Measurements from ENCODE around the gene PGR. TPM values are rescaled to one million over a fixed set of nuclear protein-coding genes. Genes with fewer than 3 reads are reported as not detected.

The PGR gene
- total RNA-seq, 4 donors from 2014 or later = 6.3 to 13.4 (median 9.4) TPM

DNA sequence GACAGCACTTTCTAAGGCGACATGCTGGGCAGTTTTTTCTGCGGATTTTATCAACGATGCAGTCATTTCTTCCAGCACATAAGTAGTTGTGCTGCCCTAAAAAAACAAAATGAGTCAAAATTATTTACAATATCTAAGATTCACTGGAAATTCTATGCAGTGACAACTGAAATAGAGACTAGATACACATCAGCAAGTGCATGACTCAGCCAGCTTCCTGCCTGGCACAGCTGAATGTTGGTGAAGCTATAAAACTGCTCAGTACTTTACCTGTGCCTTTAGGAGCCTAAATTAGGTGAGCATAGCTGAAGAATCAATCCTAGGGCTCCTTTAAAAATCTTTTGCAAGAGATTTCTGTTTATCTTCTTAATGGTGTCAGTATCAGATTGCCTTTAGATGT lies 37.8 kb downstream of the PGR start:
- TF ChIP-seq POLR2A (IDR thresholded peaks at IDR 0.05; ENCODE audit: low read depth) = no peak
- TF ChIP-seq EP300 (IDR thresholded peaks at IDR 0.05) = no peak
- TF ChIP-seq POLR2AphosphoS5 (IDR thresholded peaks at IDR 0.05) = no peak
- TF ChIP-seq, protein P1, sequence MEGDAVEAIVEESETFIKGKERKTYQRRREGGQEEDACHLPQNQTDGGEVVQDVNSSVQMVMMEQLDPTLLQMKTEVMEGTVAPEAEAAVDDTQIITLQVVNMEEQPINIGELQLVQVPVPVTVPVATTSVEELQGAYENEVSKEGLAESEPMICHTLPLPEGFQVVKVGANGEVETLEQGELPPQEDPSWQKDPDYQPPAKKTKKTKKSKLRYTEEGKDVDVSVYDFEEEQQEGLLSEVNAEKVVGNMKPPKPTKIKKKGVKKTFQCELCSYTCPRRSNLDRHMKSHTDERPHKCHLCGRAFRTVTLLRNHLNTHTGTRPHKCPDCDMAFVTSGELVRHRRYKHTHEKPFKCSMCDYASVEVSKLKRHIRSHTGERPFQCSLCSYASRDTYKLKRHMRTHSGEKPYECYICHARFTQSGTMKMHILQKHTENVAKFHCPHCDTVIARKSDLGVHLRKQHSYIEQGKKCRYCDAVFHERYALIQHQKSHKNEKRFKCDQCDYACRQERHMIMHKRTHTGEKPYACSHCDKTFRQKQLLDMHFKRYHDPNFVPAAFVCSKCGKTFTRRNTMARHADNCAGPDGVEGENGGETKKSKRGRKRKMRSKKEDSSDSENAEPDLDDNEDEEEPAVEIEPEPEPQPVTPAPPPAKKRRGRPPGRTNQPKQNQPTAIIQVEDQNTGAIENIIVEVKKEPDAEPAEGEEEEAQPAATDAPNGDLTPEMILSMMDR (IDR thresholded peaks at IDR 0.05) = no peak
- Histone ChIP-seq H3K27ac (replicated peaks in 1 of 4) (no peak overlapping the region), H3K27me3 (no peaks in the 10 kb centered on the region), H3K9me3 (no peaks in the 10 kb centered on the region), H3K4me3 (no peak overlapping the region), H3K4me1 (peaks cover 0 to 11% (median 6%) of the 10 kb centered on the region in 4 donors), H3K36me3 (peaks cover 0 to 16% (median 2%) of the 10 kb centered on the region in 4 donors)
- 83% methylated on average over 3 of the region's 3 CpGs for WGBS
- no peak for DNase-seq (ENCODE audit: extremely low spot score)
- intact Hi-C loops (cut with DNase I) = no loop called here

DNA sequence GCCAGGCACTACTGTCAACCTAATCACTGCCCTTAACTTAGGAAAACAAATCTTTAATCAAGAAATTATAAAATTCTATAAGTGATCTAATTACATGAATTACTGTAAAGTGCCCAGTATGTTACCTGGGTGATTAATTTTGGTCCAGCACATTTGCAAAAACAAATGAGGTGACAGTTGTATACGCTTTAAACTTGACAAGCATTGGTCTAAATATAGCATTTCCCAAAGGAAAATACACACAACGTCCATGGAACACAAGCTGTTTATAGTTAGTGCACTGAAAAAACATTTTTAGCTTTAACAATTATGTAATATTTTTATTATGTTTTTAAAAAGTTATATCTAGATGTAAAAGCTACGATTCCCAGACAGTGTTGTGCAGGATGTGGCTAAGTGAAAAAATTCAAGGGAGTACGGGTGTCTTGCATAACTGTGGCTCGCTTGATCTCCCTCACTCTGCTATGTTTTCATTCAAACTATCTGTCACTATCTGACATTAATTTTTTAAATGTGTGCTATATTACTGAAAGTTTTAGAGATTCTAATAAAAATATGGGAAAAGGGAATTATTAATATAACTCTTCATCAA lies 38.8 kb downstream of the PGR start:
- H3K27ac ChIP-seq (replicated peaks in 1 of 4) = no peak overlapping the region
- peaks cover 0 to under 1% (median 0%) of the 10 kb centered on the region in 4 donors for H3K4me1 ChIP-seq
- WGBS = 33% methylated on average over 5 of the region's 5 CpGs
- H3K36me3 ChIP-seq = peaks cover 0 to 16% (median 2%) of the 10 kb centered on the region in 4 donors
- intact Hi-C loops (cut with DNase I) = no loop called here
- H3K27me3 ChIP-seq = no peaks in the 10 kb centered on the region
- H3K9me3 ChIP-seq = no peaks in the 10 kb centered on the region
- TF ChIP-seq POLR2A (IDR thresholded peaks at IDR 0.05; ENCODE audit: low read depth) = no peak
- TF ChIP-seq, protein P1 (IDR thresholded peaks at IDR 0.05) = no peak
- no peak for TF ChIP-seq POLR2AphosphoS5 (IDR thresholded peaks at IDR 0.05)
- no peak for TF ChIP-seq EP300 (IDR thresholded peaks at IDR 0.05)
- no peak overlapping the region for H3K4me3 ChIP-seq
- no peak for DNase-seq (ENCODE audit: extremely low spot score)

DNA sequence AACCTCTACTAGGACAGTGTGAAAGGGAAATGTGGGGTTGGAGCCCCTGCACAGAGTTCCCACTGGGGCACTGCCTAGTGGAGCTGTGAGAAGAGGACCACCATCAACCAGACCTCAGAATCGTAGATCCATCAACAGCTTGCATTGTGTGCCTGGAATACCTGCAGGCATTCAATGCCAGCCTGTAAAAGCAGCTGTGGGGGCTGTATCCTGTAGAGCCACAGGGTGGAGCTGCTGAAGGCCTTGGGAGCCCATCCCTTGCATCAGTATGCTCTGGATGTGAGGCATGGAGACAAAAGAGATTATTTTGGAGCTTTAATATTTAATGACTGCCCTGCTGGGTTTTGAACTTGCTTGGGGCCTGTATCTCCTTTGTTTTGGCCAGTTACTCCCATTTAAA lies 46.3 kb downstream of the PGR start:
- peaks cover 0 to 8% (median under 1%) of the 10 kb centered on the region in 4 donors for H3K36me3 ChIP-seq
- DNase-seq (ENCODE audit: extremely low spot score) = no peak
- intact Hi-C loops (cut with DNase I) = no loop called here
- no peak overlapping the region for H3K27ac ChIP-seq (replicated peaks in 1 of 4)
- H3K4me3 ChIP-seq = no peak overlapping the region
- WGBS = 80% methylated on average over 1 of the region's 1 CpG
- peaks cover 0 to 8% (median 4%) of the 10 kb centered on the region in 4 donors for H3K9me3 ChIP-seq
- H3K4me1 ChIP-seq = no peaks in the 10 kb centered on the region
- TF ChIP-seq POLR2A (IDR thresholded peaks at IDR 0.05; ENCODE audit: low read depth) (no peak), POLR2AphosphoS5 (IDR thresholded peaks at IDR 0.05) (no peak), EP300 (IDR thresholded peaks at IDR 0.05) (no peak)
- TF ChIP-seq, protein P1 (IDR thresholded peaks at IDR 0.05) = no peak
- H3K27me3 ChIP-seq = no peaks in the 10 kb centered on the region

DNA sequence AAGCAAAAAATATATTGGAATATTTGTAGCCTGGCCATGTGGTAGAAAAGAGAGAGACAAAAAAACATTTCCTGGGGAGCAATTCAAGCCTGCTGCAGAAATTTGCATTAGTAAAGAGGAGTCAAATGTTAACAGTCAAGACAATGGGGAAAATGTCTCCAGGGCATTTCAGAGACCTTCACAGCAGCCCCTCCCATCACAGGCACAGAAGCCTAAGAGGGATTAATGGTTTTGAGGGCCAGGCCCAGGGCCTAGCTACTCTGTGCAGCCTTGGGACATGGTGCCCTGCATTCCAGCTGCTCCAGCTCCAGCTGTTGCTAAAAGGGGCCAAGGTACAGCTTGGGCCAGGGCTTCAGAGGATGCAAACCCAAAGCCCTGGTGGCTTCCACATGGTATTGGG lies 46.8 kb downstream of the PGR start:
- Histone ChIP-seq H3K4me1 (no peaks in the 10 kb centered on the region), H3K4me3 (no peak overlapping the region), H3K36me3 (peaks cover 0 to 6% (median 0%) of the 10 kb centered on the region in 4 donors), H3K27ac (replicated peaks in 1 of 4) (no peak overlapping the region), H3K9me3 (peaks cover 0 to 8% (median 4%) of the 10 kb centered on the region in 4 donors), H3K27me3 (no peaks in the 10 kb centered on the region)
- TF ChIP-seq, protein P1 (IDR thresholded peaks at IDR 0.05) = no peak
- TF ChIP-seq EP300 (IDR thresholded peaks at IDR 0.05) = no peak
- TF ChIP-seq POLR2AphosphoS5 (IDR thresholded peaks at IDR 0.05) = no peak
- TF ChIP-seq POLR2A (IDR thresholded peaks at IDR 0.05; ENCODE audit: low read depth) = no peak
- intact Hi-C loops (cut with DNase I) = no loop called here
- DNase-seq (ENCODE audit: extremely low spot score) = no peak

DNA sequence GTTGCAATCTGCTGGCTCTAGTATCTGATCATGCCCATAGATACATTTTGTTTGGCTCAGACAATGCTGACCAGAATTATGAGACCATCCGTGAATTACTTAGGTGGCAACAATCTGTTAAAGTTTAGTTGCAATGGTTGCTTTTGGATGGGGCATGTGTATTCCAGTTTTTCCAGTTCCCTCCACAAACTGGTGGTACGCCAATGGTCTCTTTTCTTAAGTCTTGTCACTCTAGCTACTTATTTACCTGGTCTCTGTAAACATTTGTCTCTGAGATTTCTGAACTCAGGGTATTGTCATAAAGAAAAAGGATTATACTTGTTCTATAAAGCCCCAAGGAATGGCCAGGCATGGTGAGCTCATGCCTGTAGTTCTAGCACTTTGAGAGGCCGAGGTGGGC lies 65.9 kb downstream of the PGR start:
- Histone ChIP-seq H3K4me1 (no peaks in the 10 kb centered on the region), H3K4me3 (no peak overlapping the region), H3K27ac (replicated peaks in 1 of 4) (no peak overlapping the region), H3K27me3 (no peaks in the 10 kb centered on the region), H3K9me3 (no peaks in the 10 kb centered on the region), H3K36me3 (no peaks in the 10 kb centered on the region)
- WGBS = 68% methylated on average over 3 of the region's 3 CpGs
- TF ChIP-seq EP300 (IDR thresholded peaks at IDR 0.05) = no peak
- TF ChIP-seq, protein P1 (IDR thresholded peaks at IDR 0.05) = no peak
- TF ChIP-seq POLR2A (IDR thresholded peaks at IDR 0.05; ENCODE audit: low read depth) = no peak
- no peak for TF ChIP-seq POLR2AphosphoS5 (IDR thresholded peaks at IDR 0.05)
- intact Hi-C loops (cut with DNase I) = no loop called here
- no peak for DNase-seq (ENCODE audit: extremely low spot score)

All from esophagus muscularis mucosa (tissue), 4 donors.